GM12878 (cell line): Measurements from ENCODE around the gene COL21A1. TPM values are rescaled to one million over a fixed set of nuclear protein-coding genes. Genes with fewer than 3 reads are reported as not detected.

Experiments used
- ATAC-seq: fragments of 200-7000 bp; cut with Tn5 transposase; 3 replicates; pipeline ENCODE4 v1.9.1; 2020; ENCODE audit warnings: mild to moderate bottlenecking, moderate library complexity
- BruUV-seq: library from RNA; stranded (reverse); fragments of 400-500 nt; replicated peaks from 2 replicates; lab custom pipeline; 2021; lab: Mats Ljungman, UMichigan
- CTCF ChIA-PET: fragments of 300-600 bp; sonication (Branson Sonifier 250); formaldehyde crosslinking; extraction: SDS; loops from one replicate; lab custom pipeline; 2021; ENCODE audit warnings: inconsistent platforms; lab: Yijun Ruan, JAX
- POLR2A ChIA-PET: fragments of 350-600 bp; formaldehyde crosslinking; extraction: SDS; loops from one replicate; lab custom pipeline; 2021; ENCODE audit warnings: inconsistent platforms; lab: Charles Lee
- RAD21 ChIA-PET: fragments of 300-600 bp; sonication (Branson Sonifier 250); formaldehyde crosslinking; loops from one replicate; lab custom pipeline; 2023; ENCODE audit warnings: antibody characterized with exemption; ENCODE audit not compliant: unreplicated experiment; lab: Charles Lee
- SMC1A ChIA-PET: fragments of 300-600 bp; sonication (Branson Sonifier 250); formaldehyde crosslinking; loops from one replicate; lab custom pipeline; 2023; ENCODE audit not compliant: unreplicated experiment, uncharacterized antibody; lab: Charles Lee
- DNase-seq: peaks from one replicate; pipeline ENCODE4 v3.0.0-alpha.2; 2011; ENCODE audit warnings: low read depth, low spot score
- FAIRE-seq: peaks from 3 replicates; lab custom pipeline; 2011; peaks lifted over from hg19 to GRCh38; lab: Jason Lieb, UNC
- H2AFZ ChIP-seq: 2 replicates; pipeline ENCODE4 v1.6.0; 2011; ENCODE audit warnings: low read depth, low read length, control low read depth; ENCODE audit not compliant: control insufficient read depth
- H3K27ac ChIP-seq: 2 replicates; pipeline ENCODE4 v1.5.1; 2011; ENCODE audit warnings: control low read depth; ENCODE audit not compliant: control insufficient read depth, insufficient read depth
- H3K27me3 ChIP-seq, 2 experiments: replicated peaks in 1 of 2; 2 replicates each; pipeline versions ENCODE4 v1.6.0 to v1.6.1; 2011; ENCODE audit warnings: low read length in 1 of 2; ENCODE audit not compliant: control insufficient read depth in 2 of 2, insufficient read depth in 2 of 2
- H3K36me3 ChIP-seq, 2 experiments: 2 replicates each; pipeline ENCODE4 v1.5.1; 2011; ENCODE audit warnings: low read length in 1 of 2; ENCODE audit not compliant: control insufficient read depth in 2 of 2, insufficient read depth in 2 of 2
- H3K4me1 ChIP-seq: 2 replicates; pipeline ENCODE4 v1.6.1; 2011; ENCODE audit warnings: mild to moderate bottlenecking, low read length, moderate library complexity, mixed read lengths; ENCODE audit not compliant: control insufficient read depth, insufficient read depth
- H3K4me2 ChIP-seq: 2 replicates; pipeline ENCODE4 v1.6.0; 2011; ENCODE audit warnings: control low read depth; ENCODE audit not compliant: control insufficient read depth, insufficient read depth
- H3K4me3 ChIP-seq: fragments of 200-600 bp; sonication (generic); 2 replicates; pipeline ENCODE4 v1.5.1; 2016
- H3K79me2 ChIP-seq: 2 replicates; pipeline ENCODE4 v1.6.0; 2011; ENCODE audit warnings: low read length; ENCODE audit not compliant: control insufficient read depth, insufficient read depth
- H3K9ac ChIP-seq: 2 replicates; pipeline ENCODE4 v1.8.0; 2011; ENCODE audit warnings: low read length, control low read depth, mixed read lengths; ENCODE audit not compliant: control insufficient read depth, insufficient read depth
- H3K9me3 ChIP-seq: replicated peaks from 3 replicates; pipeline ENCODE4 v1.5.1; 2011; ENCODE audit warnings: mild to moderate bottlenecking, low read length; ENCODE audit not compliant: control insufficient read depth, insufficient read depth
- H4K20me1 ChIP-seq: 2 replicates; pipeline ENCODE4 v1.6.0; 2011; ENCODE audit not compliant: control insufficient read depth, insufficient read depth
- ASH2L ChIP-seq: fragments of 300-600, 200-600 bp; sonication (generic); IDR thresholded peaks from 2 replicates; pipeline ENCODE4 v1.6.1; 2017; ENCODE audit warnings: low read depth, mild to moderate bottlenecking, borderline replicate concordance
- BACH1 ChIP-seq: fragments of 450-650 bp; IDR thresholded peaks from 2 replicates; pipeline ENCODE4 v1.6.1; 2017; ENCODE audit warnings: mild to moderate bottlenecking, borderline replicate concordance
- CHD4 ChIP-seq: fragments of 200-600 bp; sonication (generic); IDR thresholded peaks from 2 replicates; pipeline ENCODE4 v1.6.1; 2016; ENCODE audit warnings: mild to moderate bottlenecking
- CREB1 ChIP-seq: IDR thresholded peaks from 2 replicates; pipeline ENCODE4 v1.6.1; 2012; ENCODE audit warnings: low read depth, mild to moderate bottlenecking, inconsistent platforms
- EGR1 ChIP-seq, 2 experiments: IDR thresholded peaks; 1 replicate in 1 of 2; 2 replicates in 1 of 2; pipeline ENCODE4 v1.6.1; 2011 to 2012; ENCODE audit warnings: low read depth in 2 of 2, low read length in 2 of 2, borderline replicate concordance in 1 of 2, mild to moderate bottlenecking in 1 of 2, moderate library complexity in 1 of 2
- KAT2A ChIP-seq: conservative IDR thresholded peaks from 2 replicates; pipeline ENCODE4 v1.6.1; 2011; ENCODE audit warnings: low read depth, low read length; ENCODE audit not compliant: control insufficient read depth
- MEF2B ChIP-seq: fragments of 450-650 bp; IDR thresholded peaks from 2 replicates; pipeline ENCODE4 v1.6.1; 2018; ENCODE audit warnings: mild to moderate bottlenecking, moderate library complexity; ENCODE audit not compliant: partially characterized antibody, poor library complexity, severe bottlenecking
- RAD21 ChIP-seq: IDR thresholded peaks from 2 replicates; pipeline ENCODE4 v1.6.1; 2011; ENCODE audit warnings: mild to moderate bottlenecking, low read depth, low read length, moderate library complexity; ENCODE audit not compliant: insufficient read depth
- RB1 ChIP-seq: fragments of 450-650 bp; formaldehyde crosslinking; IDR thresholded peaks from 2 replicates; pipeline ENCODE4 v1.6.1; 2017; ENCODE audit warnings: mild to moderate bottlenecking, borderline replicate concordance
- RBBP5 ChIP-seq: fragments of 200-600 bp; sonication (generic); conservative IDR thresholded peaks from 2 replicates; pipeline ENCODE4 v1.6.1; 2016
- SMAD5 ChIP-seq: IDR thresholded peaks from 2 replicates; pipeline ENCODE4 v1.6.1; 2016; ENCODE audit warnings: antibody characterized with exemption, low read depth
- SP1 ChIP-seq: IDR thresholded peaks from one replicate; pipeline ENCODE4 v1.6.1; 2011; ENCODE audit warnings: low read depth, low read length
- TARDBP ChIP-seq: IDR thresholded peaks from 2 replicates; pipeline ENCODE4 v1.6.1; 2016; ENCODE audit warnings: borderline replicate concordance
- ZNF217 ChIP-seq: fragments of 450-650 bp; IDR thresholded peaks from 2 replicates; pipeline ENCODE4 v1.6.1; 2017; ENCODE audit warnings: antibody characterized with exemption, mild to moderate bottlenecking
- WGBS: methylation state at CpG from one replicate; pipeline ENCODE4 v1.1.6; 2016; ENCODE audit warnings: low lambda C conversion rate; ENCODE audit not compliant: insufficient replicate concordance, insufficient coverage; ENCODE audit errors: missing lambda C conversion rate; 5-methylcytosine and 5-hydroxymethylcytosine counted together
- in situ Hi-C: fragments of 300-500 bp; cut with MboI; formaldehyde crosslinking; loops from 9 replicates; pipeline ENCODE4 v1.14.3; 2018; ENCODE audit warnings: mixed read lengths
- intact Hi-C: fragments of 100-400 bp; cut with micrococcal nuclease; formaldehyde crosslinking; loops from one replicate; pipeline ENCODE4 v1.14.2; 2022; ENCODE audit not compliant: unreplicated experiment
- polyA plus RNA-seq, 11 experiments: library from polyadenylated mRNA; depleted of rRNA in 4 of 11; unstranded in 6 of 11; stranded (reverse) in 5 of 11; fragments of >200 nt; fragmentation: Nextera tagmentation in 4 of 11; fragmentation: Illumina TruSeq in 1 of 11; extraction: Ambion mirVana in 4 of 11; extraction: Trizol in 1 of 11; gene quantifications; 1 replicate in 1 of 11; 2 replicates in 10 of 11; pipeline versions ENCODE4 v1.2.1 to v1.2.3, GENCODE V29; 2011 to 2016; ENCODE audit warnings: inconsistent platforms in 2 of 11, missing spikeins in 2 of 11, low read depth in 1 of 11
- total RNA-seq, 4 experiments: library from RNA; depleted of rRNA in 3 of 4; stranded (reverse); fragments of >200 nt in 3 of 4; fragmentation: Illumina TruSeq in 1 of 4; extraction: Trizol in 1 of 4; gene quantifications; 2 replicates each; pipeline versions ENCODE4 v1.2.1 to v1.2.3, GENCODE V29; 2013 to 2021

The COL21A1 gene
- total and polyA plus RNA-seq, 10 of the 15 experiments (the other 5 are each of a cell fraction or from before 2014, with no cell fraction given): 0.10 TPM; not detected in 9

GRCh38 chr6:56093776-56094175, 153.6 kb downstream of the COL21A1 start:
- H3K27ac ChIP-seq: no peak overlapping the region
- no peaks in the 10 kb centered on the region for H3K79me2 ChIP-seq
- in situ Hi-C loops: no loop called here
- DNase-seq (no peak), ATAC-seq (no peak), FAIRE-seq (no peak)
- H3K27me3 ChIP-seq: no peaks in the 10 kb centered on the region
- H2AFZ ChIP-seq: no peak overlapping the region
- WGBS: 85% methylated on average over 1 of the region's 1 CpG
- ChIA-PET CTCF (no interaction called here), RAD21 (no interaction called here), POLR2A (no interaction called here), SMC1A (no interaction called here)
- H3K36me3 ChIP-seq: no peaks in the 10 kb centered on the region
- intact Hi-C loops: no loop called here
- H3K9ac ChIP-seq: no peak overlapping the region
- no peaks in the 10 kb centered on the region for H4K20me1 ChIP-seq
- no peaks in the 10 kb centered on the region for H3K4me1 ChIP-seq
- no peak overlapping the region for H3K4me2 ChIP-seq
- no TSS peak for BruUV-seq
- no peaks in the 10 kb centered on the region for H3K9me3 ChIP-seq
- TF ChIP-seq KAT2A (no peak), ASH2L (no peak), RB1 (no peak), RBBP5 (no peak), SP1 (no peak), RAD21 (no peak), SMAD5 (no peak), EGR1 (IDR thresholded peaks at IDR 0.05; ENCODE audit: borderline replicate concordance in 1 of 2, low read depth in 2 of 2, low read length in 2 of 2) (no peak), ZNF217 (no peak), TARDBP (no peak), CREB1 (no peak), BACH1 (no peak), MEF2B (no peak), CHD4 (no peak)
- no peak overlapping the region for H3K4me3 ChIP-seq
